HUES48 (cell line): Measurements from ENCODE around the gene CYP27A1.
"Not testable (repeated sequence)": the region's sequence is repeated elsewhere in the genome, so short reads cannot be mapped to it uniquely, and the experiment has no call there.

Experiments
- H3K27ac ChIP-seq: one replicate; pipeline ENCODE4 v1.7.0; 2013; ENCODE audit warnings: low read depth, low read length, inconsistent platforms
- H3K27me3 ChIP-seq: 2 replicates; pipeline ENCODE4 v1.6.1; 2013; ENCODE audit warnings: mild to moderate bottlenecking, low read length; ENCODE audit not compliant: control insufficient read depth, insufficient read depth
- H3K36me3 ChIP-seq: 2 replicates; pipeline ENCODE4 v1.6.1; 2013; ENCODE audit warnings: low read length; ENCODE audit not compliant: control insufficient read depth, insufficient read depth
- H3K4me1 ChIP-seq: 2 replicates; pipeline ENCODE4 v1.6.1; 2013; ENCODE audit warnings: mild to moderate bottlenecking, low read length; ENCODE audit not compliant: control insufficient read depth, insufficient read depth
- H3K4me3 ChIP-seq: 2 replicates; pipeline ENCODE4 v1.5.1; 2013; ENCODE audit warnings: mild to moderate bottlenecking, low read depth, low read length
- H3K9ac ChIP-seq: 2 replicates; pipeline ENCODE4 v1.6.1; 2013; ENCODE audit warnings: mild to moderate bottlenecking, low read depth, low read length, moderate library complexity
- H3K9me3 ChIP-seq: 2 replicates; pipeline ENCODE4 v1.6.1; 2013; ENCODE audit warnings: low read length; ENCODE audit not compliant: control insufficient read depth, insufficient read depth

The CYP27A1 gene

DNA sequence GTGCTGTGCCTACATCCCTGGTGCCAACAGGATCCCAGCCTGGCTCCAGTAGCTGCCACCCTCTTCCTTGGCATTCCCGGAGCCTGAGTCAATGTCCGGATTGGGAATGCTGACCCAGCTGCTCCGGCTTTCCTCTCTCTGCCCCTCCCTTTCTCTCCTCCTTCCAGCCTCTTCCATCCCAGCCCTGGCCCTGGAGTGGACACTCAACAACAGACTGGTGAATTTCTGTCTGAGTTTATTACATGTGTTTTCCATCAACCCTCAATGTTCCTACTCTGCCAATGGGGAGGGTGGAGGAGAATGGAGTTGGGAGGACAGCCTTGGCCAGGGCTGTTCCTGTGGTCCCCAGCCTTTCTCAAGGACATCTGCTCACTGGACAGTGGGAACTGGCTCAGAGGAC lies 50.6 kb downstream of the CYP27A1 start:
- Histone ChIP-seq H3K4me1 (no peaks in the 10 kb centered on the region), H3K4me3 (no peak overlapping the region)

DNA sequence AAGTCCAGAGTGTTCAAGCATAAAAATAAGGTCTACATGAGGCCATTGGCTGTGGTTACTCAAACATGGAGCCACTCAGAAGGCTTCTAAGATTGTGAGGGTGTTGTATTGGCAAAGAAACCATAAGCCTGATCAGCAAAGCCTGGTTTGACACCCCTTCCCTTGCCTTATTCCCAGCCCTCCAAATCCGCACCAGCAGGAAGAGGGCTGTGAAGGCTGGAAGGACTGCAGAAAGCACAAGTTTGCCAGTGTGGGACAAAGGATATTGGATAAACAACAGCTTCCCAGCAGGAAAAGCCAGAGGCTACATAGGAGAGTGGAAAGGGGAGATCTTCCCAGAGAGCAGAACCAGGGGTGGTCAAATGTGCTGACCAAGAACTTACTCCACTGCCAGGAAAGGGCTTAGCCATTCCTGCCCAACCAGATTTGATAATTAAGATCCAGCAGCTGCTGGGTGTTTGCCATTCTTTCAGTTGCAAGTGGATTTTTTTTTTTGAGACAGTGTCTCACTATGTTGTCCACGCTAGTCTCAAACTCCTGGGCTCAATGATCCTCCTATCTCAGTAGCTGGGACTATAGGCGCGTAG lies 51.2 kb downstream of the CYP27A1 start:
- no peak overlapping the region for H3K4me3 ChIP-seq
- H3K27ac ChIP-seq: no peak overlapping the region
- no peak overlapping the region for H3K9ac ChIP-seq
- no peaks in the 10 kb centered on the region for H3K36me3 ChIP-seq
- H3K27me3 ChIP-seq: peaks cover 6% of the 10 kb centered on the region; the same call in 1 of the 2 replicates
- H3K4me1 ChIP-seq: no peaks in the 10 kb centered on the region
- no peaks in the 10 kb centered on the region for H3K9me3 ChIP-seq

More for the DNA sequence above, 50.6 kb downstream of the CYP27A1 start:
- H3K36me3 ChIP-seq: no peaks in the 10 kb centered on the region
- no peak overlapping the region for H3K27ac ChIP-seq
- no peaks in the 10 kb centered on the region for H3K9me3 ChIP-seq
- H3K9ac ChIP-seq: no peak overlapping the region
- peaks cover 6% of the 10 kb centered on the region; the same call in 1 of the 2 replicates for H3K27me3 ChIP-seq

DNA sequence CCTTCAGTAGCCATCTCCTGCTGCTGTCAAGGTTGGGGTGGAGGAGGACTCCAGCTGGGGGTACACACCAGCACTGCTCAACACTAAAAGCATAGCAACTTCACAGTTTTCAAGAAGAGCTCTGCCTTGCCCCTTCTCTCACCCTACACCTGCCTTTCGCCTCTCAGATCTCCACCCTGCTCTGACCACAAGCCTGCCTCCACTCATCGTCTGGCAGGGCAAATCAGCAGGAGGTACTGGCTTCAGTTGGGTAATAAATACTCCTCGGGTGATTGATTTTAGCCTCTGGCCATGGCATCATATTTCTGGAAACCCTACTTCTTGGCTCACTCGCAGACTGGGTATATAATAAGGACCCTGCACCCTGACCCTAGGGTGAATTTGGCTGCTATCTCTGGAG lies 52.7 kb downstream of the CYP27A1 start:
- Histone ChIP-seq H3K27me3 (peaks cover 6% of the 10 kb centered on the region; the same call in 1 of the 2 replicates), H3K9me3 (no peaks in the 10 kb centered on the region), H3K9ac (no peak overlapping the region), H3K36me3 (no peaks in the 10 kb centered on the region), H3K4me1 (no peaks in the 10 kb centered on the region), H3K4me3 (no peak overlapping the region), H3K27ac (no peak overlapping the region)

DNA sequence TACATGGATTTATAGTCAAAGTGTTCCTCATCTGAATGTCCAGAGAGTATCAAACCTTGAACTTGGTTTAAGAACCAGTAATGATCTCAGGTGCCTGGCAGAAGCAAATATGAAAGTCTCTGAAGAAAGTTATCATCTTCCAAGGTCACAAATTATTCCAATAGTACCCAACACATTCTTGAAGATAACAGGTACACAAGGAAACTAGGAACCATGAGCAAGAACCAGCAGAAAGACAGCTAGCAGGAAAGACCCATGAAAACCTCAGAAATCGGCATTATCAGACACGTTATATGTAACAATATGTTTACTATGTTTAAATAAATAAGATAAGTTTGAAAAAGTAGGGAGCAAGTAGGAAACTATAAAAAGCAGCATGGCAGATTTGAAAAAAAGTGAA lies 55.5 kb downstream of the CYP27A1 start:
- Histone ChIP-seq H3K4me1 (no peaks in the 10 kb centered on the region), H3K9me3 (no peaks in the 10 kb centered on the region), H3K4me3 (no peak overlapping the region), H3K9ac (no peak overlapping the region), H3K27me3 (peaks cover 2% of the 10 kb centered on the region; the same call in 1 of the 2 replicates), H3K27ac (no peak overlapping the region), H3K36me3 (no peaks in the 10 kb centered on the region)

DNA sequence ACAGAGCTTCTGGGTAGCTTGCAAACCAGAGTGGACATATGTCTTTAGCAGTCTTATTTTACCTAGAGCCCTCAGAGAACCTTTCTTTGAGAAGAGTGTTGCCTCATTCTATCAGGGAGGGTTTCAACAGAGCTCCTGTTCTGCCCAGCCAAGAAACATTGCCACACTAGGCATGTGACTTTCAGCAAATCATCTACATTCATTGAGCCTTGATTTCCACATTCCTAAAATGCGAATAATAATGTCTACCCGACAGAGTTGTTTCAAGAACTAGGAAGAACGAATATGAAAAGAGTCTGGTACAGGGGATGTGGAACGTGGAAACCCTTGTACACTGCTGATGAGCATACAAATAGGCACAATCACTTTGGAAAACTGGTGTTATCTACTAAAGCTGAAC lies 57.5 kb downstream of the CYP27A1 start:
- no peak overlapping the region for H3K27ac ChIP-seq

DNA sequence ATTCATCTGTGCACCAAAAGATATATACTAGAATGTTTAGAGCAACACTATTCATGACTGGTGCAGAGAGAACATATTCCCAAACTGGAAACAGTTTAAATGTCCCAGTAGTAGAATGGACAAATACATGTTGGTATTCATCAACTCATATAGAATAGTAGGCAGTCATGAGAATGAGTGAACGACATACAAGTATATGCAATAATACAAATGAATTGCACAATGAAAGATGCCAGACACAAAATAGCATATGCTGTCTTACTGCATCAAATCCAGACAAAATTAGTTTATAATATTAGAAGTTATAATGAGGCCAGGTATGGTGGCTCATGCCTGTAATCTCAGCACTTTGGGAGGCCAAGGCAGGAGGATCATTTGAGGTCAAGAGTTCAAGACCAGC lies 57.9 kb downstream of the CYP27A1 start:
- Histone ChIP-seq H3K27ac (no peak overlapping the region), H3K9me3 (no peaks in the 10 kb centered on the region), H3K27me3 (no peaks in the 10 kb centered on the region), H3K4me1 (no peaks in the 10 kb centered on the region), H3K9ac (no peak overlapping the region), H3K36me3 (no peaks in the 10 kb centered on the region), H3K4me3 (no peak overlapping the region)

More for the DNA sequence above, 57.5 kb downstream of the CYP27A1 start:
- H3K4me3 ChIP-seq: no peak overlapping the region
- H3K9me3 ChIP-seq: no peaks in the 10 kb centered on the region
- H3K4me1 ChIP-seq: no peaks in the 10 kb centered on the region
- H3K36me3 ChIP-seq: no peaks in the 10 kb centered on the region
- no peaks in the 10 kb centered on the region for H3K27me3 ChIP-seq
- no peak overlapping the region for H3K9ac ChIP-seq

DNA sequence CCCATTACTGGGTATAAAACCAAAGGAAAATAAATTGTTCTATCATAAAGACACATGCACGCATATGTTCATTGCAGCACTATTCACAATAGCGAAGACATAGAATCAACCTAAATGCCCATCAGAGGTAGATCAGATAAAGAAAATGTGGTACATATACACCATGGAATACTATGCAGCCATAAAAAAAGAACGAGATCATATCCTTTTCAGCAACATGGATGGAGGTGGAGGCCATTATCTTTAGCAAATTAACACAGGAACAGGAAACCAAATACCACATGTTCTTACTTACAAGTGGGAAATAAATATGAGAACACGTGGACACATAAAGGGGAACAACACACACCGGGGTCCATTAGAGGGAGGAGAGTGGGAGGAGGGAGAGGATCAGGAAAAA lies 62.4 kb downstream of the CYP27A1 start:
- not testable (repeated sequence) for H3K4me3 ChIP-seq, H3K27me3 ChIP-seq, H3K4me1 ChIP-seq, H3K9ac ChIP-seq, H3K36me3 ChIP-seq, H3K27ac ChIP-seq, H3K9me3 ChIP-seq

DNA sequence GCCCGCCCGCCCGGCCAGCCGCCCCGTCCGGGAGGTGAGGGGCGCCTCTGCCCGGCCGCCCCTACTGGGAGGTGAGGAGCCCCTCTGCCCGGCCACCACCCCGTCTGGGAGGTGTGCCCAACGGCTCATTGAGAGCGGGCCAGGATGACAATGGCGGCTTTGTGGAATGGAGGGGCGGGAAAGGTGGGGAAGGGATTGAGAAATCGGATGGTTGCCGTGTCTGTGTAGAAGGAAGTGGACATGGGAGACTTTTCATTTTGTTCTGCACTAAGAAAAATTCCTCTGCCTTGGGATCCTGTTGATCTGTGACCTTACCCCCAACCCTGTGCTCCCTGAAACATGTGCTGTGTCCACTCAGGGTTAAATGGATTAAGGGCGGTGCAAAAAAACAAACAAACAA lies 65.0 kb downstream of the CYP27A1 start:
- not testable (repeated sequence) for H3K9ac ChIP-seq, H3K4me3 ChIP-seq, H3K27ac ChIP-seq, H3K9me3 ChIP-seq, H3K4me1 ChIP-seq, H3K27me3 ChIP-seq, H3K36me3 ChIP-seq

DNA sequence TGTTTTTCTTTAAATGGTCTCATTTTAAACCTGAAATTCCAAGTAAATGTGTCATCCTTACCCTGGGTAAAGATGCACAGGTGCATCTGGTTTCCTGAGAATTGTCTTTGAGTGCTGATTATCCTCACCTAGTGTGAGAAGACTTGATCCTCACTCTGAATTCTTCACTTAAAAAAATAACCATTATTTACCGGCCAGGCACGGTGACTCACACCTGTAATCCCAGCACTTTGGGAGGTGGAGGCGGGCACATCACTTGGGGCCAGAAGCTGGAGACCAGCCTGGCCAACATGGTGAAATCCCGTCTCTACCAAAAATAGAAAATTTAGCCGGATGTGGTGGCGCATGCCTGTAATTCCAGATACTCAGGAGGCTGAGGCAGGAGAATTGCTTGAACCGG lies 67.8 kb downstream of the CYP27A1 start:
- no peaks in the 10 kb centered on the region for H3K36me3 ChIP-seq
- peaks cover 5% of the 10 kb centered on the region for H3K4me1 ChIP-seq
- no peak overlapping the region for H3K9ac ChIP-seq
- no peak overlapping the region for H3K27ac ChIP-seq
- peaks cover 21% of the 10 kb centered on the region for H3K27me3 ChIP-seq
- 0 out of 2 replicates have a peak, but pooled peaks cover 2% of the 10 kb centered on the region for H3K9me3 ChIP-seq
- H3K4me3 ChIP-seq: no peak overlapping the region

DNA sequence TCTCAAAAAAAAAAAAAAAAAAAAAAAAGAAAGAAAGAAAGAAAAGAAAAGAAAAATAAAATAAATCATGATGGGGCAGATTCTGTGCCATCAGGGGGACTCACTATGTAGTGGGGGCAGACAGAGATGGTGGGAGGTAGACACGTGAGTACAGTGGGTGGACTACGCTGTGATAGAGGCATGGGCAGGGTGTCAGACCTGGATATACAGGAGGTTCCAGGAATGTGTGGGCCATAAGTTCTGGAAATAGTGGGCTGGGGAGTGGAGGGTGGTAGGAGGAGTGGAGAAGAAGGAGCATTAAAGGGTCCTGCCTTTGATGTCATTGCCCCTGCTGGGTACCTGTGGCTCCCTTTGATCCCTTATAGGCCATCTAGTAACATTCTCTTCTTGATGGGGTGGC lies 68.8 kb downstream of the CYP27A1 start:
- Histone ChIP-seq H3K4me3 (no peak overlapping the region), H3K4me1 (peaks cover 13% of the 10 kb centered on the region), H3K9me3 (no peaks in the 10 kb centered on the region), H3K9ac (no peak overlapping the region), H3K27ac (no peak overlapping the region), H3K27me3 (peaks cover 32% of the 10 kb centered on the region), H3K36me3 (no peaks in the 10 kb centered on the region)

DNA sequence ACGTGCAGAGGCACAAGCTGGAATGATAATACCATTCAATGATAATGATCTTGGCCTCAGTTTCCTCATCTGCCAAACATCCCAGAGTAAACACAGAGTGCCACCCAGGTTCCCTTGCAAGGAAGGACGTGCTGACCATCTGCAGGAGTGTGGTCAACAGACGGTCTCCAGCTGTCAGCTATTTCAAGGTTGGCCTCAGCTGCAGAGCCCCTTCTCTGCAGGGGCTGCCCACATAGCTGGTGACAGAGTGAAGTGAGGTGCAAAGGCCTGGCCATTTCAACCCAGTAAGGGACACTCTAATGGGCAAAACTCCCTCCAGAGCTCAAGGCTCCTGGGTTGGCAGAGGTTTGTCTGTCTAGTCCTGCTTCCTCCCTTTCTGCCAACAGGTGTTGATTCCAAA lies 69.3 kb downstream of the CYP27A1 start:
- Histone ChIP-seq H3K9ac (no peak overlapping the region), H3K4me1 (peaks cover 18% of the 10 kb centered on the region), H3K27ac (no peak overlapping the region), H3K4me3 (no peak overlapping the region), H3K36me3 (no peaks in the 10 kb centered on the region), H3K27me3 (peaks cover 37% of the 10 kb centered on the region), H3K9me3 (no peaks in the 10 kb centered on the region)
